Measurements from ENCODE around the gene ODAM.

GRCh38 chr4:70182517-70183167, 12.9 kb upstream of the ODAM start:
- TF ChIP-seq TEAD4 (CRISPR knock-in tag; IDR thresholded peaks at IDR 0.05) = no peak
- no peak for TF ChIP-seq FOXJ3 (CRISPR knock-in tag; IDR thresholded peaks at IDR 0.05; ENCODE audit: borderline replicate concordance)
- no peak for TF ChIP-seq CTCF (IDR thresholded peaks at IDR 0.05)
- TF ChIP-seq SP1 (CRISPR knock-in tag; conservative IDR thresholded peaks at IDR 0.05) = no peak
- no peak for TF ChIP-seq JUN (CRISPR knock-in tag; IDR thresholded peaks at IDR 0.05)
- no peak for TF ChIP-seq NR2C2 (CRISPR knock-in tag; IDR thresholded peaks at IDR 0.05)
- TF ChIP-seq CDX4 (CRISPR knock-in tag; IDR thresholded peaks at IDR 0.05; ENCODE audit: borderline replicate concordance) = no peak
- TF ChIP-seq NFYB (CRISPR knock-in tag; conservative IDR thresholded peaks at IDR 0.05; ENCODE audit: low read depth) = no peak
- TF ChIP-seq HMGXB4 (CRISPR knock-in tag; IDR thresholded peaks at IDR 0.05) = no peak
- TF ChIP-seq E2F5 (CRISPR knock-in tag; IDR thresholded peaks at IDR 0.05) = no peak
- TF ChIP-seq MLX (CRISPR knock-in tag; IDR thresholded peaks at IDR 0.05) = no peak
- TF ChIP-seq ZBTB21 (CRISPR knock-in tag; IDR thresholded peaks at IDR 0.05; ENCODE audit: borderline replicate concordance) = no peak
- no peak for TF ChIP-seq SMAD3 (CRISPR knock-in tag; IDR thresholded peaks at IDR 0.05; ENCODE audit: borderline replicate concordance)

Measured in WTC11 (cell line).